ENCODE data around the gene LAMA3. TPM values are rescaled to one million over a fixed set of nuclear protein-coding genes. Genes with fewer than 3 reads are reported as not detected.
A peak's percentile ranks its signal among the peaks of the same experiment; 100 is the strongest.

Gene LAMA3
- total and polyA plus RNA-seq, 2 donors (not counting 3 experiments of a cell fraction or from before 2014, with no cell fraction given): 2.6 to 12.3 TPM

DNA sequence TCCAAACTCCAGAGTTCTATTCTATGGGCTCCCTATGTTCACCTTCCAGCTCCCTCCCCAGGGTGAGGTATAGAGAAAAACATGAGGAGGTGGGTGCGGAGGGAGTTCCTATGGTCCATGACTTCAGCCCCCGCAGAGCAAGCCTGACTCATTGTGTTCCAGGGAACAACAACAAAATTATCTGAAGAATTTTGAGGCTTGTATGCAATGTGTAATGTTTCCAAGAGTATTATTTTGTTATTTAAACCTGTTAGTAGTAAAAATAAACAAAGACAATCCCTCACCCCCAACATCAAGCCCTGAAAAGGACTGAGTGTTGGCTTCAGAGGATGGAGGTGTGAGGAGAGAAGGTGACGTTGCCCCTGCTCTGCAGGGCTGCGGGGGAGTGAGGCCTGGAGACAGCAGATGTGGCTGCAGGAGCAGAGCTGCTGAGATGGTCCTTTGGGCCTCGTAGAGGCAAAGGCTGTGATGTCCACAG lies 29.0 kb downstream of the LAMA3 start:
- dilution Hi-C loops (cut with MboI; ENCODE audit: extremely low pct_ligation_motif_present, low sequenced_read_pairs): no loop called here
- peak overlapping the region; percentile 84 for H3K27ac ChIP-seq (ENCODE audit: insufficient read depth, low read depth, low read length)
- no peak overlapping the region for H3K4me2 ChIP-seq (ENCODE audit: insufficient read depth, low read length)
- no peaks in the 10 kb centered on the region for H3K27me3 ChIP-seq (ENCODE audit: control insufficient read depth in 2 of 2, insufficient read depth in 2 of 2, low read length in 2 of 2)
- no peaks in the 10 kb centered on the region for H3K79me2 ChIP-seq (ENCODE audit: control insufficient read depth, insufficient read depth, low read length)
- TF ChIP-seq FOS (IDR thresholded peaks at IDR 0.05; ENCODE audit: borderline replicate concordance, insufficient read depth, low read length) (peak; percentile 26), EZH2 (IDR thresholded peaks at IDR 0.05; ENCODE audit: borderline replicate concordance, low read depth, low read length, severe bottlenecking) (no peak)
- H3K4me3 ChIP-seq (replicated peaks in 1 of 3; ENCODE audit: insufficient read depth in 1 of 3, low read depth in 1 of 3, low read length in 3 of 3): no peak overlapping the region
- H3K36me3 ChIP-seq (ENCODE audit: control insufficient read depth in 2 of 2, extremely low read depth in 1 of 2, insufficient read depth in 2 of 2, low read length in 2 of 2): no peaks in the 10 kb centered on the region
- peak overlapping the region; percentile 5 for H3K9ac ChIP-seq (replicated peaks; ENCODE audit: extremely low read depth, insufficient read depth, low read length)
- BruUV-seq (replicated peaks): no TSS peak
- H4K20me1 ChIP-seq (replicated peaks; ENCODE audit: control insufficient read depth, extremely low read depth, insufficient read depth, low read length): no peaks in the 10 kb centered on the region
- CTCF ChIA-PET: interaction anchor here (3.4 kb wide), 1 partner anchor 15 kb away, joined by 21 read pairs; no protein-coding TSS in a partner anchor
- no peaks in the 10 kb centered on the region for H3K9me3 ChIP-seq (replicated peaks; ENCODE audit: control insufficient read depth, insufficient read depth, low read length)
- FAIRE-seq (no peak), DNase-seq (ENCODE audit: low read depth, low spot score) (peak; percentile 31)
- intact Hi-C loops (cut with micrococcal nuclease): loop anchor here (5.0 kb wide), 1 partner anchor 91 kb away; no protein-coding TSS in a partner anchor
- POLR2A ChIA-PET: no interaction called here
- H2AFZ ChIP-seq (ENCODE audit: low read depth, low read length): no peak overlapping the region
- no peaks in the 10 kb centered on the region for H3K9me1 ChIP-seq (replicated peaks; ENCODE audit: control insufficient read depth, extremely low read depth, insufficient read depth, low read length)
- peaks cover 19% of the 10 kb centered on the region for H3K4me1 ChIP-seq (ENCODE audit: control insufficient read depth, extremely low read depth, insufficient read depth, low read length)

DNA sequence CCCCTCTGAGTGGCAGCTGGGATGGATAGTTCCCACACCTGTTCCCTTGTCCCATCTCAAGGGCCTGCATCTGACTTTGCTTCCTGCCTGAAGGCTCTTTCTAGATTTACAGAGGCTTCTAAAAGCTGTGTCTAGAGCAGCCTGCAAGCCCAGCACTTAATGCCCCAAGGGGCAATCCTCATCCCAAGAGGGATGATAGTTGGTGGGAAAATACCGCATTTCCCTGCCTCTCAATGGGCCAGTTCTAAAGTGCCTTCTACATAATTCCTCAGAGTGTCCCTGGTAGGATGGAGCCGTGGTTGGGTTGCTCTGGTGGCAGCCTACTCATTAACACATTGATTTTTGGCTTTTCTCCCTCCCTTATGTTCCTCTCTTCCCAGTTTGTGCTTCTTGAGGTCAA lies 29.5 kb downstream of the LAMA3 start:
- H3K27me3 ChIP-seq (ENCODE audit: control insufficient read depth in 2 of 2, insufficient read depth in 2 of 2, low read length in 2 of 2): no peaks in the 10 kb centered on the region
- DNase-seq (ENCODE audit: low read depth, low spot score) (no peak), FAIRE-seq (no peak)
- intact Hi-C loops (cut with micrococcal nuclease) (loop anchor here (5.0 kb wide), 1 partner anchor 91 kb away; no protein-coding TSS in a partner anchor), dilution Hi-C loops (cut with MboI; ENCODE audit: extremely low pct_ligation_motif_present, low sequenced_read_pairs) (no loop called here)
- TF ChIP-seq JUN (IDR thresholded peaks at IDR 0.05; ENCODE audit: borderline replicate concordance, insufficient read depth, insufficient read length, low read depth) (no peak), POLR2A (IDR thresholded peaks at IDR 0.05; ENCODE audit: low read depth, low read length) (no peak), POLR2AphosphoS5 (IDR thresholded peaks at IDR 0.05; ENCODE audit: insufficient read depth, low read depth, low read length) (no peak), FOS (IDR thresholded peaks at IDR 0.05; ENCODE audit: borderline replicate concordance, insufficient read depth, low read length) (no peak)
- TF ChIP-seq, protein P1, sequence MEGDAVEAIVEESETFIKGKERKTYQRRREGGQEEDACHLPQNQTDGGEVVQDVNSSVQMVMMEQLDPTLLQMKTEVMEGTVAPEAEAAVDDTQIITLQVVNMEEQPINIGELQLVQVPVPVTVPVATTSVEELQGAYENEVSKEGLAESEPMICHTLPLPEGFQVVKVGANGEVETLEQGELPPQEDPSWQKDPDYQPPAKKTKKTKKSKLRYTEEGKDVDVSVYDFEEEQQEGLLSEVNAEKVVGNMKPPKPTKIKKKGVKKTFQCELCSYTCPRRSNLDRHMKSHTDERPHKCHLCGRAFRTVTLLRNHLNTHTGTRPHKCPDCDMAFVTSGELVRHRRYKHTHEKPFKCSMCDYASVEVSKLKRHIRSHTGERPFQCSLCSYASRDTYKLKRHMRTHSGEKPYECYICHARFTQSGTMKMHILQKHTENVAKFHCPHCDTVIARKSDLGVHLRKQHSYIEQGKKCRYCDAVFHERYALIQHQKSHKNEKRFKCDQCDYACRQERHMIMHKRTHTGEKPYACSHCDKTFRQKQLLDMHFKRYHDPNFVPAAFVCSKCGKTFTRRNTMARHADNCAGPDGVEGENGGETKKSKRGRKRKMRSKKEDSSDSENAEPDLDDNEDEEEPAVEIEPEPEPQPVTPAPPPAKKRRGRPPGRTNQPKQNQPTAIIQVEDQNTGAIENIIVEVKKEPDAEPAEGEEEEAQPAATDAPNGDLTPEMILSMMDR (IDR thresholded peaks at IDR 0.05; ENCODE audit: extremely low read depth in 1 of 2, insufficient read depth in 1 of 2, low read depth in 1 of 2, low read length in 2 of 2): no peak
- no peaks in the 10 kb centered on the region for H3K79me2 ChIP-seq (ENCODE audit: control insufficient read depth, insufficient read depth, low read length)
- CTCF ChIA-PET: interaction anchor here (1.7 to 3.4 kb wide), 2 partner anchors 16 to 24 kb away, joined by 5 to 21 read pairs; no protein-coding TSS in a partner anchor
- H3K9ac ChIP-seq (replicated peaks; ENCODE audit: extremely low read depth, insufficient read depth, low read length): no peak overlapping the region
- no peak overlapping the region for H3K4me2 ChIP-seq (ENCODE audit: insufficient read depth, low read length)
- H3K9me1 ChIP-seq (replicated peaks; ENCODE audit: control insufficient read depth, extremely low read depth, insufficient read depth, low read length): no peaks in the 10 kb centered on the region
- no peak overlapping the region for H2AFZ ChIP-seq (ENCODE audit: low read depth, low read length)
- POLR2A ChIA-PET: no interaction called here
- H3K4me1 ChIP-seq (ENCODE audit: control insufficient read depth, extremely low read depth, insufficient read depth, low read length): peaks cover 19% of the 10 kb centered on the region
- H3K9me3 ChIP-seq (replicated peaks; ENCODE audit: control insufficient read depth, insufficient read depth, low read length): no peaks in the 10 kb centered on the region
- peak overlapping the region; percentile 84 for H3K27ac ChIP-seq (ENCODE audit: insufficient read depth, low read depth, low read length)
- H3K4me3 ChIP-seq (replicated peaks in 1 of 3; ENCODE audit: insufficient read depth in 1 of 3, low read depth in 1 of 3, low read length in 3 of 3): no peak overlapping the region
- no peaks in the 10 kb centered on the region for H4K20me1 ChIP-seq (replicated peaks; ENCODE audit: control insufficient read depth, extremely low read depth, insufficient read depth, low read length)
- no TSS peak for BruUV-seq (replicated peaks)
- H3K36me3 ChIP-seq (ENCODE audit: control insufficient read depth in 2 of 2, extremely low read depth in 1 of 2, insufficient read depth in 2 of 2, low read length in 2 of 2): no peaks in the 10 kb centered on the region

All from endothelial cell of umbilical vein (primary cell).